Parathyroid adenoma (tissue), 2 donors: ENCODE results near the gene VSTM2L.

Source experiments
- H2AFZ ChIP-seq: fragments of 300-600 bp; sonication (generic); one replicate; pipeline ENCODE4 v1.7.0; 2017; ENCODE audit warnings: antibody characterized with exemption, mild to moderate bottlenecking
- H3K27ac ChIP-seq: fragments of 300-600 bp; sonication (generic); one replicate; pipeline ENCODE4 v1.7.0; 2017
- H3K27me3 ChIP-seq: fragments of 300-600 bp; sonication (generic); one replicate; pipeline ENCODE4 v1.7.0; 2017; ENCODE audit warnings: low read length; ENCODE audit not compliant: control insufficient read depth, insufficient read depth
- H3K36me3 ChIP-seq: fragments of 300-600 bp; sonication (generic); one replicate; pipeline ENCODE4 v1.7.0; 2017; ENCODE audit warnings: low read length; ENCODE audit not compliant: control insufficient read depth, insufficient read depth
- H3K4me1 ChIP-seq: fragments of 300-600 bp; sonication (generic); one replicate; pipeline ENCODE4 v1.7.0; 2017; ENCODE audit warnings: control low read depth
- H3K4me2 ChIP-seq: fragments of 300-600 bp; sonication (generic); one replicate; pipeline ENCODE4 v1.7.0; 2017; ENCODE audit warnings: low read length
- H3K4me3 ChIP-seq: fragments of 300-600 bp; sonication (generic); one replicate; pipeline ENCODE4 v1.7.0; 2017; ENCODE audit warnings: low read depth, low read length
- H3K79me2 ChIP-seq: fragments of 300-600 bp; sonication (generic); one replicate; pipeline ENCODE4 v1.7.0; 2017; ENCODE audit warnings: control low read depth
- H3K9ac ChIP-seq: fragments of 300-600 bp; sonication (generic); one replicate; pipeline ENCODE4 v1.7.0; 2017; ENCODE audit warnings: mild to moderate bottlenecking
- H3K9me3 ChIP-seq: fragments of 300-600 bp; sonication (generic); one replicate; pipeline ENCODE4 v1.7.0; 2017; ENCODE audit warnings: low read length; ENCODE audit not compliant: control insufficient read depth
- CTCF ChIP-seq: fragments of 300-600 bp; sonication (generic); IDR thresholded peaks from one replicate; pipeline ENCODE4 v1.7.0; 2017; ENCODE audit warnings: antibody characterized with exemption, mild to moderate bottlenecking
- donor health status: primary hyperparathyroidism.

VSTM2L gene

GRCh38 chr20:37899105-37900045, 3.6 kb upstream of the VSTM2L start:
- H3K4me1 ChIP-seq, result no peaks in the 10 kb centered on the region
- no peak overlapping the region for H3K27ac ChIP-seq
- no peak overlapping the region for H2AFZ ChIP-seq
- H3K4me3 ChIP-seq, result no peak overlapping the region
- H3K9me3 ChIP-seq, result no peaks in the 10 kb centered on the region
- H3K36me3 ChIP-seq, result no peaks in the 10 kb centered on the region
- H3K27me3 ChIP-seq, result no peaks in the 10 kb centered on the region
- no peak overlapping the region for H3K9ac ChIP-seq
- H3K79me2 ChIP-seq, result no peaks in the 10 kb centered on the region
- TF ChIP-seq CTCF, result no peak
- no peak overlapping the region for H3K4me2 ChIP-seq

- H3K36me3 ChIP-seq, result no peaks in the 10 kb centered on the region
- H3K4me1 ChIP-seq, result no peaks in the 10 kb centered on the region
- H3K27ac ChIP-seq, result no peak overlapping the region
- no peak overlapping the region for H3K4me3 ChIP-seq
- H3K9me3 ChIP-seq, result no peaks in the 10 kb centered on the region
- no peak for TF ChIP-seq CTCF
- no peak overlapping the region for H3K4me2 ChIP-seq
- no peak overlapping the region for H3K9ac ChIP-seq
- H2AFZ ChIP-seq, result no peak overlapping the region
- H3K27me3 ChIP-seq, result no peaks in the 10 kb centered on the region
- H3K79me2 ChIP-seq, result no peaks in the 10 kb centered on the region
Measured at GRCh38 chr20:37901240-37901639, 1.7 kb upstream of the VSTM2L start.

GRCh38 chr20:37901654-37902503, 1.0 kb upstream of the VSTM2L start:
- Histone ChIP-seq H3K9me3 (no peaks in the 10 kb centered on the region), H3K4me1 (no peaks in the 10 kb centered on the region), H3K27ac (no peak overlapping the region), H3K27me3 (no peaks in the 10 kb centered on the region), H3K36me3 (no peaks in the 10 kb centered on the region), H3K4me2 (no peak overlapping the region), H3K9ac (no peak overlapping the region), H3K4me3 (no peak overlapping the region), H3K79me2 (no peaks in the 10 kb centered on the region), H2AFZ (no peak overlapping the region)
- TF ChIP-seq CTCF, result peak; percentile 20

GRCh38 chr20:37903317-37904007, 535 bp downstream of the VSTM2L start:
- Histone ChIP-seq H2AFZ (peak overlapping the region; percentile 45), H3K9ac (no peak overlapping the region), H3K4me2 (no peak overlapping the region), H3K27ac (no peak overlapping the region), H3K27me3 (no peaks in the 10 kb centered on the region), H3K9me3 (no peaks in the 10 kb centered on the region), H3K79me2 (no peaks in the 10 kb centered on the region), H3K4me3 (no peak overlapping the region), H3K36me3 (no peaks in the 10 kb centered on the region), H3K4me1 (no peaks in the 10 kb centered on the region)
- TF ChIP-seq CTCF, result peak; percentile 15
